ENCODE data around the gene ST6GALNAC2.
"Not testable (repeated sequence)": the region's sequence is repeated elsewhere in the genome, so short reads cannot be mapped to it uniquely, and the experiment has no call there.

DNA sequence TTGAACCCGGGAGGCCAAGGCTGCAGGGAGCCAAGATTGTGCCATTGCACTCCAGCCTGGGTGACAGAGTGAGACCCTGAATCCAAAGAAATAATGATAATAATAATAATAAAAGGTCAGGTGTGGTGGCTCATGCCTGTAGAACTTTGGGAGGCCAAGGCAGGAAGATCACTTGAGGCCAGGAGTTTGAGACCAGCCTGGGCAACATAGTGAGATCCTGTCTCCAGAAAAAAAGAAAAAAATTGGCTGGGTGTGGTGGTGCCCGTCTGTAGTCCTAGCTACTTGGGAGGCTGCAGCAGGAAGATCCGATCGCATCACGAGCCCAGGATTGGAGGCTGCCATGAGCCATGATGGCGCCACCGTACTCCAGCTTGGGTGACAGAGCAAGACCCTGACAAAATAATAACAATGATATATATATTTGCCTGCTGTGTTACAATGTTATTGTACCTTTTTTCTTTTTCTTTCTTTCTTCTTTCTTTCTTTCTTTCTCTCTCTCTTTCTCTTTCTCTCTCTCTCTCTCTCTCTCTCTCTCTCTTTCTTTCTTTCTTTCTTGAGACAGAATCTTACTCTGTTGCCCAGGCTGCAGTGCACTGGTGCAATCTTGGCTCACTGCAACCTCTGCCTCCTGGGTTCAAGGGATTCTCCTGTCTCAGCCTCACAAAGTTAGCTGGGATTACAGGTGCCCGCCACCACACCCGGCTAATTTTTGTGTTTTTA, 51.9 kb downstream of the ST6GALNAC2 start:
- TF ChIP-seq CTCF, POLR2A (IDR thresholded peaks at IDR 0.05): not testable (repeated sequence)
